GM19025 (cell line): Measurements from ENCODE around the gene FNTB.

ENCODE experiments used
- ATAC-seq: cut with Tn5 transposase; IDR thresholded peaks from one replicate; pipeline ENCODE4 v1.9.1; 2021; ENCODE audit warnings: mild to moderate bottlenecking, low read depth, moderate library complexity; ENCODE audit not compliant: unreplicated experiment

The FNTB gene

DNA sequence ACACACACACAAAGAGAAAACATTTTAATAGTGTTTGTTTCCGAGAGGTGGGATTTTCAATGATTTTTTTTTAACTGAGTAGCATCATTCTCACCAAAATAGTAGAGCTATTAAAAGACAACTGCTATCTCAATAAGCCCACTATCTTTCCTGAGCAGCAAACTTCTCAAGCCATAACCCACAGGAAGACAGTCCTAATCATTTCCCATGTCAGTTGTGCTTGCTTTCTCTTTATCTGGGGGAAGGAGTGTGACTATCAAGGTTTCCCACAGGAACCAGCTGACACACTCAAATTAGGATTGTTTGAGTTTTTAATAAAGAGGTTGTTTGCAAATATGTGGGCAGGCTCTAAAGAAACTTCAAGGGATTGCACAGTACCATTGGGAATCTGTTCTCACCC, 120.5 kb downstream of the FNTB start:
- no peak for ATAC-seq

- ATAC-seq: no peak
Observed at GRCh38 chr14:65109357-65109756, 122.7 kb downstream of the FNTB start.

- ATAC-seq: no peak
Observed at GRCh38 chr14:65110525-65110924, 123.8 kb downstream of the FNTB start.
